Prostate gland (tissue), 2 donors: ENCODE results near the gene PSMA2. TPM values are rescaled to one million over a fixed set of nuclear protein-coding genes. Genes with fewer than 3 reads are reported as not detected.
A peak's percentile ranks its signal among the peaks of the same experiment; 100 is the strongest.

Experiments
- DNase-seq: peaks from one replicate; pipeline ENCODE4 v3.0.0-alpha.2; 2019; ENCODE audit warnings: low spot score
- H3K27ac ChIP-seq, 2 donors: fragments of 200-600 bp; sonication (generic); 2 replicates each; pipeline ENCODE4 v1.5.1; 2017 to 2019
- H3K27me3 ChIP-seq: fragments of 200-600 bp; sonication (generic); replicated peaks from 2 replicates; pipeline ENCODE4 v1.5.1; 2019; ENCODE audit not compliant: insufficient read depth
- H3K36me3 ChIP-seq, 2 donors: fragments of 200-600 bp; sonication (generic); 1 replicate in 1 of 2; 2 replicates in 1 of 2; pipeline versions ENCODE4 v1.5.1 to v1.8.1; 2017 to 2019
- H3K4me1 ChIP-seq: fragments of 200-600 bp; sonication (generic); replicated peaks from 2 replicates; pipeline ENCODE4 v1.5.1; 2019
- H3K4me3 ChIP-seq, 2 donors: fragments of 200-600 bp; sonication (generic); 2 replicates each; pipeline ENCODE4 v1.5.1; 2017 to 2019
- H3K9me3 ChIP-seq: fragments of 200-600 bp; sonication (generic); 2 replicates; pipeline ENCODE4 v1.5.1; 2017
- CTCF ChIP-seq, 4 experiments: fragments of 200-600 bp in 2 of 4; fragments of 450-650 bp in 2 of 4; sonication (generic) in 2 of 4; IDR thresholded peaks; 1 replicate in 3 of 4; 2 replicates in 1 of 4; pipeline ENCODE4 v1.5.1; 2016 to 2019; ENCODE audit warnings: antibody characterized with exemption in 4 of 4, mild to moderate bottlenecking in 2 of 4, moderate library complexity in 2 of 4
- POLR2A ChIP-seq: fragments of 450-650 bp; IDR thresholded peaks from one replicate; pipeline ENCODE4 v1.6.1; 2016; ENCODE audit warnings: antibody characterized with exemption, mild to moderate bottlenecking
- POLR2AphosphoS5 ChIP-seq: sonication (generic); formaldehyde crosslinking; IDR thresholded peaks from one replicate; pipeline ENCODE4 v1.6.1; 2017; ENCODE audit warnings: antibody characterized with exemption
- WGBS: methylation state at CpG from one replicate; pipeline ENCODE4 v1.1.5; 2018; 5-methylcytosine and 5-hydroxymethylcytosine counted together
- intact Hi-C: fragments of 100-400 bp; cut with DNase I; formaldehyde crosslinking; loops from one replicate; pipeline ENCODE4 v1.14.2; 2022
- total RNA-seq, 2 donors: library from RNA; depleted of rRNA; stranded (reverse); fragments of >200 nt; gene quantifications; one replicate each; pipeline ENCODE4 v1.1.0, GENCODE V29; 2016

Gene PSMA2
- total RNA-seq, 2 donors from 2014 or later: 56.2 to 79.1 TPM

DNA sequence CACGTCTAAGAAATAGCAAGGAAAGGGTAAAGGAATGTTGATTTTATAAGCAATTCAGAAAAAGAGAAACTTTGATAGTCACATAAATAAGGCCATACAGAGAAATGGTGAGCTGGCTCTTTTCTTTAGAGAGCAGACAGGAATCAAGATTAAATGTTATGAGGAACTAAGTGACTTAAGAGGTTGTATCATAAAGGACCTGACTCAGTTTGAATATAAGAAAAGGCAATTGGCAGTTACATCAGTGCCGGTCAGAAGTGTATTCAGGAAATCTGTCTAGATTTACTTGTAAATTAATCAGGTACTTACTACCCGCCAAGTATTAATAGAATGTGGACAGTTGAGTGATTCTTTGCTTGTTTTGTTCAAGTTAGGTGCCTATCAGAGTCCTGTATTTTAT is 2.3 kb upstream of the PSMA2 start:
- Histone ChIP-seq H3K9me3 (no peaks in the 10 kb centered on the region), H3K27ac (no peak overlapping the region), H3K27me3 (no peaks in the 10 kb centered on the region), H3K4me1 (no peaks in the 10 kb centered on the region), H3K36me3 (no peaks in the 10 kb centered on the region), H3K4me3 (no peak overlapping the region)
- no peak for DNase-seq
- intact Hi-C loops: no loop called here
- WGBS: 68% methylated on average over 3 of the region's 3 CpGs
- no peak for TF ChIP-seq POLR2AphosphoS5
- no peak for TF ChIP-seq POLR2A
- no peak for TF ChIP-seq CTCF (IDR thresholded peaks at IDR 0.05)

DNA sequence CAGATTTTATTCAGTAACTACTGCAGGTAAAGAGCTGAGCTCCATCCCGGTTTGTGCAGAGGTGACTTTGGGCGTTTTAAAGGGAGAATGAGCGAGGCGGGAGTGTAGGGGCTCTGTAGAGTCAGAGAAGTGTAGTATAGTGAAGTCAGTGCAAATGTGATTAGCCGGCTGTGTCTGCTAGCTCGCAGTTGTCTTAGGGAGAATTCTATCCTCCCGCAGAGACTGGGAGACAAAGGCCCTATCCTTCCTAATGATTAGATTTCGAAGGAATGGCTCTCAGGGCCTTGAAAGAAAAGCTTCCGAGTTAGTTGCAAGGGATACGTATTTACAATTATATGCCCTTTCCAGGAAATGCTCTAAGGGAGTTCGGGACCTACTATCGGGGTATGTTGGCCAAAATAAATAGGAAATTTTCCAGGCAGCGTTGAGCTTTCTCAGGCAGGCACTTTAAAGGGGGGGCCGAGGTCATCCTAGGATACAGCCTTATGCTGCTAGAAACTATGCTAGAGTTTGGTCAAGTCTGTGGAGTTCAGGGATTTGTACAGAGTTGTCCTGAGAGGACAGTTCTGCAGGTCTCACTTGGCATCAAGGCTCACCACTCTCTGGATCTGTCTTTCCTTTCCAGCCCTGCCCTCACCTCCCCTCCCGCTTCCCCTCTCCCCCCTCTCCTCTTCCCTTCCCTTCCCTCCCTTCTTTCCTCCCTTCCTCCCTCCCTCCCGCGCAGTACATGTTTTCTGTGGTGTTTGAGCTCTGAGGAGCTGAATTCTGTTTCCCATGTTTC is 1.0 kb upstream of the PSMA2 start:
- Histone ChIP-seq H3K36me3 (no peaks in the 10 kb centered on the region), H3K27me3 (no peaks in the 10 kb centered on the region), H3K9me3 (no peaks in the 10 kb centered on the region), H3K4me1 (peaks cover 6% of the 10 kb centered on the region), H3K4me3 (peak overlapping the region; percentile 76 to 82), H3K27ac (peak overlapping the region; percentile 81 to 82)
- 0% methylated on average over 17 of the region's 17 CpGs for WGBS
- no peak for DNase-seq
- intact Hi-C loops: no loop called here
- TF ChIP-seq POLR2AphosphoS5 (no peak), CTCF (IDR thresholded peaks at IDR 0.05) (no peak), POLR2A (no peak)

DNA sequence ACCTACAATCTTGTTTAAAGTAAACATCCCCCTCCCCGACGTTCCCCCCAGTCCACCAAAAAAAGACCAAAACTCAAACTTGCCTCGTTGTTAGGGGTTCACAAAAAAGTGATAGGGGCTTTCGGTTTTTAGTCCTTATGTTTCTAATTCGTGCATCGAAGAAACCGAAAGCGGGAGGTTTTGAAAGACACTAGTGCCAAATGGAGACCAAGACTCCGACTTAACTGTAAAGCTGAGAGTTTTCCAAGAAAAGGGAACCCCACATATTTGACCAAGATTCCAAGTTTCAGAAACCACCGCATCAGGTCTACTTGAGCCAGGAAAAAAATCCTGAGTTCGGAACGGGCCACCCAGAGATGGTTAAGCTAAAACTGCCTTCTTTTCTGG is 534 bp downstream of the PSMA2 start:
- under 1% methylated on average over 12 of the region's 12 CpGs for WGBS
- TF ChIP-seq CTCF (IDR thresholded peaks at IDR 0.05) (no peak), POLR2AphosphoS5 (no peak), POLR2A (no peak)
- Histone ChIP-seq H3K36me3 (no peaks in the 10 kb centered on the region), H3K27ac (peak overlapping the region; percentile 81 to 82), H3K4me3 (peak overlapping the region; percentile 76 to 82), H3K4me1 (peaks cover 7% of the 10 kb centered on the region), H3K9me3 (no peaks in the 10 kb centered on the region), H3K27me3 (no peaks in the 10 kb centered on the region)
- intact Hi-C loops: no loop called here
- no peak for DNase-seq

DNA sequence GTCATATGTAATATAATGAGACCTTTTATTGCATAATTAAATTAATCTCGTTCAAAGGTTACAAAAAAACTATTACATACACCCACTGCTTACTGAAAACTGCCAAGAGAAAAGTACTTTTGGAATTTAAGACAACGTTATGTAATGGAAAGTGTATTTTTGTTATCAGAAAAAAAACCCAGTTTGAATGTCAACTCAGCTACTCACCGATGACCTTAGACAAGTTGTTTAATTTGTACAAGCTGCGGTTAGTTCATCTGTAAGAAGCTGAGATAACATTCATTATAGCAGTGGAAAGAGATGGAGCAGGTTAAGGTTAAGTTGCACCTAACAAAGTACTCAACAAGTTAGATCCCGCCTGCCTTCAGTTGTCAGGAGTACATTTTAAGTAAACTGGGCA is 1.1 kb downstream of the PSMA2 start:
- intact Hi-C loops: no loop called here
- peaks cover 7% of the 10 kb centered on the region for H3K4me1 ChIP-seq
- H3K27ac ChIP-seq: peak overlapping the region; percentile 16 to 81

More for the DNA sequence above, 1.1 kb downstream of the PSMA2 start:
- Histone ChIP-seq H3K4me3 (peak overlapping the region; percentile 76 to 82), H3K9me3 (no peaks in the 10 kb centered on the region), H3K27me3 (no peaks in the 10 kb centered on the region), H3K36me3 (no peaks in the 10 kb centered on the region)
- 7% methylated on average over 5 of the region's 5 CpGs for WGBS
- TF ChIP-seq POLR2A (no peak), CTCF (IDR thresholded peaks at IDR 0.05) (no peak), POLR2AphosphoS5 (no peak)
- DNase-seq: no peak
